GM19025 (cell line): Measurements from ENCODE around the gene ECHS1.

ENCODE experiments used
- ATAC-seq: cut with Tn5 transposase; IDR thresholded peaks from one replicate; pipeline ENCODE4 v1.9.1; 2021; ENCODE audit warnings: mild to moderate bottlenecking, low read depth, moderate library complexity; ENCODE audit not compliant: unreplicated experiment

ECHS1 gene

GRCh38 chr10:133347710-133348517, 25.2 kb downstream of the ECHS1 start:
- no peak for ATAC-seq

GRCh38 chr10:133346413-133346812, 26.7 kb downstream of the ECHS1 start:
- no peak for ATAC-seq

- ATAC-seq = no peak
Measured at GRCh38 chr10:133344236-133344635, 28.9 kb downstream of the ECHS1 start.

- no peak for ATAC-seq
Measured at GRCh38 chr10:133343558-133343957, 29.6 kb downstream of the ECHS1 start.

GRCh38 chr10:133342942-133343341, 30.2 kb downstream of the ECHS1 start:
- ATAC-seq = no peak

GRCh38 chr10:133341983-133342382, 31.2 kb downstream of the ECHS1 start:
- ATAC-seq = no peak

GRCh38 chr10:133339708-133340380, 33.3 kb downstream of the ECHS1 start:
- ATAC-seq = no peak

- ATAC-seq = no peak
Measured at GRCh38 chr10:133338080-133339071, 34.8 kb downstream of the ECHS1 start.

GRCh38 chr10:133337370-133337725, 35.8 kb downstream of the ECHS1 start:
- no peak for ATAC-seq

- ATAC-seq = no peak
Measured at GRCh38 chr10:133336577-133337369, 36.4 kb downstream of the ECHS1 start, which contains the start of gene CALY. Gene CALY, minus strand, starts transcription at chr10:133336896. Its CDS starts 7,907 bp downstream, at chr10:133328989.

GRCh38 chr10:133336118-133336576, 37.0 kb downstream of the ECHS1 start:
- no peak for ATAC-seq

- ATAC-seq = no peak
Measured at GRCh38 chr10:133335246-133336117, 37.7 kb downstream of the ECHS1 start.

GRCh38 chr10:133334503-133335245, 38.5 kb downstream of the ECHS1 start:
- ATAC-seq = no peak

GRCh38 chr10:133332936-133333699, 40.0 kb downstream of the ECHS1 start:
- ATAC-seq = no peak

GRCh38 chr10:133329491-133330202, 43.5 kb downstream of the ECHS1 start:
- ATAC-seq = peak; percentile 70

GRCh38 chr10:133328358-133329343, 44.5 kb downstream of the ECHS1 start:
- no peak for ATAC-seq
